Gastroesophageal sphincter (tissue), 4 donors: ENCODE data around the gene TUBE1. TPM values are rescaled to one million over a fixed set of nuclear protein-coding genes. Genes with fewer than 3 reads are reported as not detected.

Source experiments
- ATAC-seq: fragments of 150-250 bp; one replicate; pipeline ENCODE4 v1.9.1; 2016; ENCODE audit warnings: mild to moderate bottlenecking, moderate library complexity
- H3K27ac ChIP-seq, 4 donors: fragments of 200-600 bp; sonication (generic) in 3 of 4; 1 replicate in 3 of 4; 2 replicates in 1 of 4; pipeline ENCODE4 v1.5.1; 2016 to 2019
- H3K27me3 ChIP-seq: fragments of 200-600 bp; sonication (generic); one replicate; pipeline ENCODE4 v1.5.1; 2019
- H3K36me3 ChIP-seq, 2 donors: fragments of 200-600 bp; sonication (generic); one replicate each; pipeline ENCODE4 v1.5.1; 2019; ENCODE audit warnings: control low read depth in 1 of 2
- H3K4me1 ChIP-seq, 3 donors: fragments of 200-600 bp; sonication (generic); 1 replicate in 2 of 3; 2 replicates in 1 of 3; pipeline ENCODE4 v1.5.1; 2016 to 2019; ENCODE audit warnings: control low read depth in 2 of 3
- H3K4me3 ChIP-seq, 2 donors: fragments of 200-600 bp; sonication (generic); one replicate each; pipeline ENCODE4 v1.5.1; 2019; ENCODE audit warnings: mild to moderate bottlenecking in 1 of 2, moderate library complexity in 1 of 2
- H3K9me3 ChIP-seq, 3 donors: fragments of 200-600 bp; sonication (generic); one replicate each; pipeline ENCODE4 v1.5.1; 2017 to 2019; ENCODE audit warnings: control low read depth in 2 of 3
- CTCF ChIP-seq, 4 experiments: fragments of 200-600 bp in 2 of 4; fragments of 450-650 bp in 2 of 4; sonication (generic) in 1 of 4; IDR thresholded peaks; one replicate each; pipeline ENCODE4 v1.5.1; 2017 to 2019; ENCODE audit warnings: antibody characterized with exemption in 4 of 4, mild to moderate bottlenecking in 2 of 4, moderate library complexity in 2 of 4
- EP300 ChIP-seq: sonication (generic); formaldehyde crosslinking; IDR thresholded peaks from one replicate; pipeline ENCODE4 v1.6.1; 2017; ENCODE audit warnings: antibody characterized with exemption, mild to moderate bottlenecking
- POLR2A ChIP-seq, 2 donors: fragments of 450-650 bp; IDR thresholded peaks; one replicate each; pipeline ENCODE4 v1.6.1; 2017; ENCODE audit warnings: antibody characterized with exemption in 2 of 2, mild to moderate bottlenecking in 2 of 2, moderate library complexity in 1 of 2
- POLR2AphosphoS5 ChIP-seq: sonication (generic); formaldehyde crosslinking; IDR thresholded peaks from one replicate; pipeline ENCODE4 v1.6.1; 2017; ENCODE audit warnings: antibody characterized with exemption
- WGBS, 2 donors: methylation state at CpG; one replicate each; pipeline ENCODE4 v1.1.5; 2018; ENCODE audit warnings: low coverage in 1 of 2; 5-methylcytosine and 5-hydroxymethylcytosine counted together
- total RNA-seq, 4 donors: library from RNA; depleted of rRNA; stranded (reverse); fragments of >200 nt; gene quantifications; one replicate each; pipeline ENCODE4 v1.1.0, GENCODE V29; 2016

The TUBE1 gene
- total RNA-seq, 4 donors from 2014 or later = 17.5 to 58.2 (median 31.6) TPM

DNA sequence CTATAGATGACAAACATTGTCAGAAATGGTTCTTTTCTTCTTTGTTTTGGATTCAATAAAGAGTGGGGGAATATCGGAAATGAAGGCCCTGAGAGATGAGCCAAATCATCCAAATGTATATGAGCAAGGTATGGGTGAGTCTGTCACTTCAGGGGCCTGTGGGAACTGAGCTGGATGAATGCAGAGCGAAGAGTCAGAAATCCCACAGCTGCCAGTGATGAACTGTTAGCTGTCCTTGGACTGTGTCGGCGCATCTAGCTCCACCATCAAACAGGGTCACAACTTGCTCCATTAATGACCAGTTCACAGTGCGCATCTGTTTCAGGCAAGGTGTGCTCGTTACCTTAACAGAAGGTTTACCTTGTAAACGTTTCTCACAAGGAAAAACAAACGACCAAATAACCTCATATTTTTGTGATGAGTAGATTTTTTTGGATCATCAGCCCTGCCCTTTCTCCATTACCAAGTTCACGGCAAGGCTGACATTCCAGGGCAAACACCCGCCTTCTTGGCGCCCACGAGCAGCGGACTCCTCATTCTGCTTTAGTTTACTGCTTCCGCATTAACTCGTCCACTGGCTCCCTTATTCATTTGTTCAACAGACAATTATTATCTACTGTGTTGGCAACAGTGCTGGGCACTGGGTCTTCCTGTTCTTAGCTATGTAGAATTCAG lies 48.4 kb downstream of the TUBE1 start:
- Histone ChIP-seq H3K9me3 (no peaks in the 10 kb centered on the region), H3K36me3 (no peaks in the 10 kb centered on the region), H3K27me3 (no peaks in the 10 kb centered on the region), H3K4me1 (peaks cover 0 to 39% (median 12%) of the 10 kb centered on the region in 3 donors), H3K27ac (peak overlapping the region in 3 of 4 donors; percentile 67 to 82 (median 80)), H3K4me3 (no peak overlapping the region)
- TF ChIP-seq EP300 = no peak
- TF ChIP-seq POLR2AphosphoS5 = no peak
- no peak for TF ChIP-seq POLR2A (IDR thresholded peaks at IDR 0.05)
- no peak for TF ChIP-seq CTCF (IDR thresholded peaks at IDR 0.05)
- ATAC-seq = no peak
- WGBS, 2 donors = 86 to 91% methylated on average over 14 to 15 of the region's 15 CpGs

DNA sequence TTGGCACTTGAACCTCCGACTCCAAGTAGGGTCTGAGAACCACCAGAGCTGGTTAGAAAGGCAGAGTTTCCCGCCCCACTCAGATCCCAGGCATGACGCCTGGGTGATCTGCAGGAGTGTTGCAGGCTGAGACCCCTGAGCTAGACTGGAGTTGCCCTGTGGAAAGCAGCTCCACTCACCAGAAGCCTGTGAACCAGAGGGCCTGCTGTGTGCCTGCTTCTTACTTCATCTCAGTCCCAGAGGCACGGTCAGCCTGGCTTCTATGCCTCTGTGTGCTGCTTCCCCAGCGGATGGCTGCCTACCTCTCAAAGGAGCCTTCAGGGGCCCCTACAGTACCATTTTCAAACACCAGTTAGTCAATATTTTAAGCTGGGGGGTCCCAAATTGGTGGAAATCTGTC lies 49.0 kb downstream of the TUBE1 start:
- WGBS, 2 donors = 60 to 78% methylated on average over 2 to 3 of the region's 5 CpGs
- TF ChIP-seq POLR2AphosphoS5 = no peak
- no peak for TF ChIP-seq POLR2A (IDR thresholded peaks at IDR 0.05)
- TF ChIP-seq EP300 = no peak
- no peak for TF ChIP-seq CTCF (IDR thresholded peaks at IDR 0.05)
- H3K27me3 ChIP-seq = no peaks in the 10 kb centered on the region
- H3K27ac ChIP-seq = peak overlapping the region in 3 of 4 donors; percentile 67 to 82 (median 80)
- ATAC-seq = no peak
- peaks cover 0 to 36% (median 12%) of the 10 kb centered on the region in 3 donors for H3K4me1 ChIP-seq
- no peaks in the 10 kb centered on the region for H3K36me3 ChIP-seq
- no peaks in the 10 kb centered on the region for H3K9me3 ChIP-seq
- H3K4me3 ChIP-seq = no peak overlapping the region

- Histone ChIP-seq H3K27me3 (no peaks in the 10 kb centered on the region), H3K4me1 (peaks cover 0 to 34% (median 12%) of the 10 kb centered on the region in 3 donors), H3K27ac (peak overlapping the region in 3 of 4 donors; percentile 67 to 82 (median 80)), H3K36me3 (no peaks in the 10 kb centered on the region), H3K4me3 (no peak overlapping the region), H3K9me3 (no peaks in the 10 kb centered on the region)
- peak; percentile 90 for ATAC-seq
- peak in 1 of 2 donors; percentile 38 for TF ChIP-seq POLR2A (IDR thresholded peaks at IDR 0.05)
- TF ChIP-seq POLR2AphosphoS5 = peak; percentile 79
- TF ChIP-seq CTCF (IDR thresholded peaks at IDR 0.05) = no peak
- no peak for TF ChIP-seq EP300
- WGBS, 2 donors = 0 to 47% methylated on average over 1 to 8 of the region's 8 CpGs
Observed at GRCh38 chr6:112037783-112038216, 49.5 kb downstream of the TUBE1 start.

DNA sequence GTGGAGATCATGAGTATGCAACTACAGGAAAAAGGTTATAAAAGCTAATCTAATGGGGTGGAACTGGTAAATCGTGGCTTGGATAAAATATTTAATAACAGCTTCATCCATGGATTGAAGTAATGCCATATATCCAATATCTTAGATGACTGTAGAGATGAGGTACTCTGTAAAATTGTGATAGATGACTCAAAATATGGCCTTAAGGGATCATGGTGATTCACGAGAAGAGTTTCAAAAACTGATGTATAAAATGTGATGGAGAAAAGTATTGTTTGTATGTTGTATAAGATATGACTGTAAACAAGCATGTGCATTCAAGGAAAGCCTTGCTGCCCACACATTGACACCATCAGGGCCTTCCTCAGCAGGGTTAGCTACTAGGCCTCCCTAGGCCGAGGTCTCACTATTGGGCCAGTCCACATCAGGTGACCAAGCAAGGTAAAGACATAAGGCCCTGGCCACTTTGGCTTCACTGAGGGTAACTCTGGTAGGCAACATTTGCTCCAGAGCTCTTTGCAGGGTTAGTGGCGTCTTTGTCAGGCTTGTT lies 51.1 kb downstream of the TUBE1 start:
- WGBS, 2 donors = 74 to 79% methylated on average over 2 to 4 of the region's 4 CpGs
- no peak for TF ChIP-seq EP300
- TF ChIP-seq POLR2AphosphoS5 = no peak
- no peak for TF ChIP-seq POLR2A (IDR thresholded peaks at IDR 0.05)
- TF ChIP-seq CTCF (IDR thresholded peaks at IDR 0.05) = no peak
- H3K36me3 ChIP-seq = no peaks in the 10 kb centered on the region
- ATAC-seq = no peak
- H3K4me3 ChIP-seq = no peak overlapping the region
- peaks cover 0 to 37% (median 12%) of the 10 kb centered on the region in 3 donors for H3K4me1 ChIP-seq
- no peaks in the 10 kb centered on the region for H3K27me3 ChIP-seq
- no peaks in the 10 kb centered on the region for H3K9me3 ChIP-seq
- H3K27ac ChIP-seq = peak overlapping the region in 3 of 4 donors; percentile 52 to 80 (median 67)

GRCh38 chr6:112034616-112034995 lies 52.7 kb downstream of the TUBE1 start:
- TF ChIP-seq EP300 (no peak), POLR2A (IDR thresholded peaks at IDR 0.05) (no peak), CTCF (IDR thresholded peaks at IDR 0.05) (no peak), POLR2AphosphoS5 (no peak)
- 94 to 96% methylated on average over 3 of the region's 4 CpGs for WGBS, 2 donors
- Histone ChIP-seq H3K27me3 (no peaks in the 10 kb centered on the region), H3K4me1 (peaks cover 0 to 53% (median 14%) of the 10 kb centered on the region in 3 donors), H3K27ac (peak overlapping the region in 3 of 4 donors; percentile 44 to 69 (median 65)), H3K9me3 (no peaks in the 10 kb centered on the region), H3K4me3 (no peak overlapping the region), H3K36me3 (no peaks in the 10 kb centered on the region)
- no peak for ATAC-seq
